Endothelial cell of umbilical vein (primary cell): ENCODE data around the gene SMG1. TPM values are rescaled to one million over a fixed set of nuclear protein-coding genes. Genes with fewer than 3 reads are reported as not detected.

Experiments
- BruUV-seq: library from RNA; stranded (reverse); fragments of 400-500 nt; replicated peaks from 2 replicates; lab custom pipeline; 2021; lab: Mats Ljungman, UMichigan
- CTCF ChIA-PET: fragments of 300-600, 350-600 bp; sonication (Branson Sonifier 250); formaldehyde crosslinking; loops from one replicate; lab custom pipeline; 2021; ENCODE audit warnings: antibody characterized with exemption, inconsistent platforms; lab: Charles Lee
- POLR2A ChIA-PET: fragments of 300-600, 350-600 bp; sonication (Branson Sonifier 250); formaldehyde crosslinking; loops from one replicate; lab custom pipeline; 2021; ENCODE audit warnings: antibody characterized with exemption, inconsistent platforms; lab: Charles Lee
- DNase-seq: peaks from one replicate; pipeline ENCODE4 v3.0.0-alpha.2; 2011; ENCODE audit warnings: low read depth, low spot score
- FAIRE-seq: peaks from 2 replicates; lab custom pipeline; 2011; peaks lifted over from hg19 to GRCh38; lab: Jason Lieb, UNC
- H2AFZ ChIP-seq: 2 replicates; pipeline ENCODE4 v1.6.0; 2012; ENCODE audit warnings: low read depth, low read length, control low read depth, inconsistent platforms
- H3K27ac ChIP-seq: 2 replicates; pipeline ENCODE4 v1.5.1; 2011; ENCODE audit warnings: low read depth, mild to moderate bottlenecking, control low read depth, low read length, moderate library complexity; ENCODE audit not compliant: insufficient read depth
- H3K27me3 ChIP-seq, 2 experiments: 2 replicates each; pipeline versions ENCODE4 v1.6.0 to v1.6.1; 2011; ENCODE audit warnings: low read length in 2 of 2, mixed read lengths in 1 of 2; ENCODE audit not compliant: control insufficient read depth in 2 of 2, insufficient read depth in 2 of 2
- H3K36me3 ChIP-seq, 2 experiments: 2 replicates in 1 of 2; 3 replicates in 1 of 2; pipeline ENCODE4 v1.5.1; 2011; ENCODE audit warnings: low read length in 2 of 2, mild to moderate bottlenecking in 1 of 2, moderate library complexity in 1 of 2; ENCODE audit not compliant: control insufficient read depth in 2 of 2, insufficient read depth in 2 of 2; ENCODE audit errors: extremely low read depth in 1 of 2
- H3K4me1 ChIP-seq: 3 replicates; pipeline ENCODE4 v1.5.1; 2011; ENCODE audit warnings: mild to moderate bottlenecking, low read length; ENCODE audit not compliant: control insufficient read depth, insufficient read depth; ENCODE audit errors: extremely low read depth
- H3K4me2 ChIP-seq: 2 replicates; pipeline ENCODE4 v1.6.1; 2011; ENCODE audit warnings: low read length, control low read depth, mixed read lengths; ENCODE audit not compliant: insufficient read depth
- H3K4me3 ChIP-seq, 3 experiments: fragments of 200-600 bp in 1 of 3; sonication (generic), shearing (Covaris generic) in 1 of 3; replicated peaks in 1 of 3; 2 replicates each; pipeline ENCODE4 v1.5.1; 2011 to 2016; ENCODE audit warnings: control low read depth in 3 of 3, low read length in 3 of 3, mild to moderate bottlenecking in 2 of 3, inconsistent platforms in 1 of 3, low read depth in 1 of 3, moderate library complexity in 1 of 3; ENCODE audit not compliant: insufficient read depth in 1 of 3
- H3K79me2 ChIP-seq: 2 replicates; pipeline ENCODE4 v1.6.0; 2012; ENCODE audit warnings: low read length, inconsistent platforms; ENCODE audit not compliant: control insufficient read depth, insufficient read depth
- H3K9ac ChIP-seq: replicated peaks from 2 replicates; pipeline ENCODE3; 2011; ENCODE audit warnings: low read length, control low read depth; ENCODE audit not compliant: insufficient read depth; ENCODE audit errors: extremely low read depth
- H3K9me1 ChIP-seq: replicated peaks from 3 replicates; pipeline ENCODE4 v1.6.0; 2011; ENCODE audit warnings: mild to moderate bottlenecking, low read length; ENCODE audit not compliant: control insufficient read depth, insufficient read depth; ENCODE audit errors: extremely low read depth
- H3K9me3 ChIP-seq: replicated peaks from 2 replicates; pipeline ENCODE4 v1.5.1; 2012; ENCODE audit warnings: low read length, inconsistent platforms; ENCODE audit not compliant: control insufficient read depth, insufficient read depth
- H4K20me1 ChIP-seq: replicated peaks from 2 replicates; pipeline ENCODE3; 2011; ENCODE audit warnings: mild to moderate bottlenecking, low read length; ENCODE audit not compliant: control insufficient read depth, insufficient read depth; ENCODE audit errors: extremely low read depth
- EZH2 ChIP-seq: IDR thresholded peaks from 2 replicates; pipeline ENCODE4 v1.6.1; 2012; ENCODE audit warnings: borderline replicate concordance, low read depth, mild to moderate bottlenecking, moderate library complexity, low read length, inconsistent platforms; ENCODE audit not compliant: severe bottlenecking
- FOS ChIP-seq: IDR thresholded peaks from 2 replicates; pipeline ENCODE4 v1.6.1; 2011; ENCODE audit warnings: mild to moderate bottlenecking, low read length, moderate library complexity, borderline replicate concordance; ENCODE audit not compliant: insufficient read depth
- GATA2 ChIP-seq: IDR thresholded peaks from 2 replicates; pipeline ENCODE4 v1.7.0; 2011; ENCODE audit warnings: low read depth, mild to moderate bottlenecking, moderate library complexity, mixed read lengths, low read length; ENCODE audit not compliant: insufficient read length, insufficient read depth
- JUN ChIP-seq: IDR thresholded peaks from 2 replicates; pipeline ENCODE4 v1.6.1; 2011; ENCODE audit warnings: borderline replicate concordance, low read depth; ENCODE audit not compliant: insufficient read length, insufficient read depth
- MYC ChIP-seq: IDR thresholded peaks from one replicate; pipeline ENCODE4 v1.6.1; 2011; ENCODE audit warnings: mild to moderate bottlenecking, low read depth, low read length
- POLR2A ChIP-seq: IDR thresholded peaks from 2 replicates; pipeline ENCODE4 v1.6.1; 2012; ENCODE audit warnings: low read depth, mild to moderate bottlenecking, control low read depth, low read length
- POLR2AphosphoS5 ChIP-seq: IDR thresholded peaks from 2 replicates; pipeline ENCODE4 v1.6.1; 2012; ENCODE audit warnings: low read depth, mild to moderate bottlenecking, control low read depth, low read length, moderate library complexity; ENCODE audit not compliant: insufficient read depth
- dilution Hi-C: fragments of 300-500 bp; cut with MboI; formaldehyde crosslinking; loops from one replicate; pipeline ENCODE4 v1.15.0; 2019; ENCODE audit warnings: low sequenced_read_pairs; ENCODE audit not compliant: extremely low pct_ligation_motif_present
- intact Hi-C: fragments of 100-400 bp; cut with micrococcal nuclease; formaldehyde crosslinking; loops from one replicate; pipeline ENCODE4 v1.10.0; 2022
- polyA plus RNA-seq, 4 experiments: library from polyadenylated mRNA; depleted of rRNA in 3 of 4; stranded (reverse) in 3 of 4; unstranded in 1 of 4; fragments of >200 nt; gene quantifications; 2 replicates each; pipeline versions ENCODE4 v1.2.1 to v1.2.3, GENCODE V29; 2011 to 2012; ENCODE audit warnings: missing spikeins in 1 of 4
- total RNA-seq: library from RNA; stranded (reverse); gene quantifications from 2 replicates; pipeline ENCODE4 v1.2.3, GENCODE V29; 2021
- TF ChIP-seq, protein P1 (sequence below), 2 donors: IDR thresholded peaks; 1 replicate in 1 of 2; 2 replicates in 1 of 2; pipeline ENCODE4 v1.5.1; 2011; ENCODE audit warnings: low read length in 2 of 2, mild to moderate bottlenecking in 2 of 2, moderate library complexity in 2 of 2, control low read depth in 1 of 2, inconsistent platforms in 1 of 2, low read depth in 1 of 2; ENCODE audit not compliant: insufficient read depth in 1 of 2; ENCODE audit errors: extremely low read depth in 1 of 2
- TF ChIP-seq, protein P2 (sequence below): IDR thresholded peaks from 2 replicates; pipeline ENCODE4 v1.6.1; 2011; ENCODE audit not compliant: insufficient read depth, insufficient read length

The SMG1 gene
- total and polyA plus RNA-seq, 2 donors (not counting 3 experiments of a cell fraction or from before 2014, with no cell fraction given) = 14.0 to 90.8 TPM

DNA sequence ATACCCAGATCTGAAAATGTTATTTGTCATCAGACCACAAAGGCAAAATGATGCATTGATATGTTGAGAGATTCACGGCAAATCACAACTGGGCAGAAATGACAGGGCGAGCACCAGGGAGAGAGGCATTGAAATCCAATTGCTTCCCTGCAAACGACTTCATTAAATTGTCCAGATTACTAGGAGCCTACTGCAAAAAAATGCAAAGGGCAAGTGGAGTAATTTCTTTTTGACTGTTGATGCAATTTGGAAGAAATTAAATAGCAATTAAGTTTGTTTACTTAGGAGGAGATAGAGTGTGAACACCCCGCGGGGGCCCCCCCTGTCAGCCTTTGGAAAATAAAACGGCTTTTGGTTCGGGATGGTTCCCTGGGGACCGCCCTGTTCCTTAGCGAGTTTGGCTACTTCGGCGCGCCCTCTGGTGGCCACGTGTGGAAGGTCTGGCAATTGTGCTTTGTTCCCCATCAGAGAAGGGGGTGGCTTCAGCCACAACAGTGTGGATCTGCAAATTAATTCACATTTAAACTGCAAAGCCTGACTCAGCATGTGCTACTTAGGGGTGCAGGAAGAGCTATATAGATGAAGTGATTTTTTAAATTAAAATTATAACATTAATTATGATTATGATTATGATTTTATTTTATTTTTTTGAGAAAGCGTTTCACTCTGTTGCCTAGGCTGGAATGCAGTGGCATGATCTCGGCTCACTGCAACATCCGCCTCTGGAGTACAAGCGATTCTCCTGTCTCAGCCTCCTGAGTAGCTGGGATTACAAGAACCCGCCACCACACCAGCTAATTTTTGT lies 43.0 kb upstream of the SMG1 start:
- no peaks in the 10 kb centered on the region for H3K27me3 ChIP-seq
- BruUV-seq = no TSS peak
- H3K9me1 ChIP-seq = no peaks in the 10 kb centered on the region
- dilution Hi-C loops = no loop called here
- no peaks in the 10 kb centered on the region for H4K20me1 ChIP-seq
- no peaks in the 10 kb centered on the region for H3K79me2 ChIP-seq
- TF ChIP-seq, protein P1, sequence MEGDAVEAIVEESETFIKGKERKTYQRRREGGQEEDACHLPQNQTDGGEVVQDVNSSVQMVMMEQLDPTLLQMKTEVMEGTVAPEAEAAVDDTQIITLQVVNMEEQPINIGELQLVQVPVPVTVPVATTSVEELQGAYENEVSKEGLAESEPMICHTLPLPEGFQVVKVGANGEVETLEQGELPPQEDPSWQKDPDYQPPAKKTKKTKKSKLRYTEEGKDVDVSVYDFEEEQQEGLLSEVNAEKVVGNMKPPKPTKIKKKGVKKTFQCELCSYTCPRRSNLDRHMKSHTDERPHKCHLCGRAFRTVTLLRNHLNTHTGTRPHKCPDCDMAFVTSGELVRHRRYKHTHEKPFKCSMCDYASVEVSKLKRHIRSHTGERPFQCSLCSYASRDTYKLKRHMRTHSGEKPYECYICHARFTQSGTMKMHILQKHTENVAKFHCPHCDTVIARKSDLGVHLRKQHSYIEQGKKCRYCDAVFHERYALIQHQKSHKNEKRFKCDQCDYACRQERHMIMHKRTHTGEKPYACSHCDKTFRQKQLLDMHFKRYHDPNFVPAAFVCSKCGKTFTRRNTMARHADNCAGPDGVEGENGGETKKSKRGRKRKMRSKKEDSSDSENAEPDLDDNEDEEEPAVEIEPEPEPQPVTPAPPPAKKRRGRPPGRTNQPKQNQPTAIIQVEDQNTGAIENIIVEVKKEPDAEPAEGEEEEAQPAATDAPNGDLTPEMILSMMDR (IDR thresholded peaks at IDR 0.05; ENCODE audit: extremely low read depth in 1 of 2, insufficient read depth in 1 of 2, low read depth in 1 of 2, low read length in 2 of 2) = peak; percentile 89 to 92
- TF ChIP-seq EZH2 = no peak
- H3K9me3 ChIP-seq = no peaks in the 10 kb centered on the region
- intact Hi-C loops = loop anchor here (1.0 to 5.0 kb wide), 4 partner anchors 23 to 408 kb away; partner anchors contain the start of genes ARL6IP1 and SMG1
- H3K4me3 ChIP-seq = peak overlapping the region in 1 of 3 experiments; percentile 26
- POLR2A ChIA-PET = no interaction called here
- H3K36me3 ChIP-seq = no peaks in the 10 kb centered on the region
- no peak overlapping the region for H3K27ac ChIP-seq
- peak overlapping the region; percentile 23 for H2AFZ ChIP-seq
- peak; percentile 73 for DNase-seq
- peak overlapping the region; percentile 60 for H3K4me2 ChIP-seq
- no peak overlapping the region for H3K9ac ChIP-seq
- H3K4me1 ChIP-seq = no peaks in the 10 kb centered on the region
- FAIRE-seq = peak; percentile 88
- CTCF ChIA-PET = interaction anchor here (0.6 to 1.6 kb wide), 7 partner anchors 10 to 167 kb away, joined by 3 to 7 read pairs (median 3); no protein-coding TSS in a partner anchor

DNA sequence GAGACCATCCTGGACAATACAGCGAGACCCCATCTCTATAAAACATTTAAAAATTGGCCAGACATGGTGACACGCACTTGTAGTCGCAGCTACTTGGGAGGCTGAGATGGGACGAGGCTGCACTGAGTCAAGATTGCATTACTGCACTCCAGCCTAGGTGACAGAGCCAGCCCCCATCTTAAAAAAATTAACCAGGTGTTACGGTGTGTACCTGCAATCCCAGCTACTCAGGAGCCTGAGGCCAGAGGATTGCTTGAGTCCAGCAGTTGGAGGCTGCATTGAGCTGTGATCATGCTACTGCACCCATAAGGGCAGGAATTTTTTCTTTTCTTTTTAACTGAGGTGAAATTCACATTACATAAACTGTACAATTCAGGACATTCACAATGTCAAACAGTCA lies 40.6 kb upstream of the SMG1 start:
- intact Hi-C loops (loop anchor here (5.0 kb wide), 1 partner anchor 411 kb away; no protein-coding TSS in a partner anchor), dilution Hi-C loops (no loop called here)
- H3K27me3 ChIP-seq = no peaks in the 10 kb centered on the region
- H3K36me3 ChIP-seq = no peaks in the 10 kb centered on the region
- no peaks in the 10 kb centered on the region for H3K79me2 ChIP-seq
- H3K4me1 ChIP-seq = no peaks in the 10 kb centered on the region
- H3K4me3 ChIP-seq = no peak overlapping the region
- H3K9me1 ChIP-seq = no peaks in the 10 kb centered on the region
- no peak for DNase-seq
- no peaks in the 10 kb centered on the region for H4K20me1 ChIP-seq
- no peak for FAIRE-seq
- TF ChIP-seq GATA2 (no peak), POLR2A (no peak), JUN (no peak), FOS (no peak), MYC (no peak), EZH2 (no peak), POLR2AphosphoS5 (no peak)
- TF ChIP-seq, protein P2, sequence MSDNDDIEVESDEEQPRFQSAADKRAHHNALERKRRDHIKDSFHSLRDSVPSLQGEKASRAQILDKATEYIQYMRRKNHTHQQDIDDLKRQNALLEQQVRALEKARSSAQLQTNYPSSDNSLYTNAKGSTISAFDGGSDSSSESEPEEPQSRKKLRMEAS = no peak
- TF ChIP-seq, protein P1 (IDR thresholded peaks at IDR 0.05; ENCODE audit: extremely low read depth in 1 of 2, insufficient read depth in 1 of 2, low read depth in 1 of 2, low read length in 2 of 2) = no peak
- ChIA-PET CTCF (interaction anchor here (1.1 kb wide), 1 partner anchor 10 kb away, joined by 4 read pairs; no protein-coding TSS in a partner anchor), POLR2A (no interaction called here)
- no peak overlapping the region for H3K27ac ChIP-seq
- H3K9ac ChIP-seq = no peak overlapping the region
- H3K9me3 ChIP-seq = no peaks in the 10 kb centered on the region
- no peak overlapping the region for H3K4me2 ChIP-seq
- H2AFZ ChIP-seq = no peak overlapping the region
- BruUV-seq = no TSS peak
